Muscle of leg (tissue), 9 donors: ENCODE data around the gene UFC1. TPM values are rescaled to one million over a fixed set of nuclear protein-coding genes. Genes with fewer than 3 reads are reported as not detected.

Source experiments
- polyA plus RNA-seq, 8 donors: library from polyadenylated mRNA; unstranded; fragments of 120-200 nt; gene quantifications; one replicate each; pipeline versions ENCODE4 v1.2.1 to v1.2.3, GENCODE V29; 2013; ENCODE audit warnings: inconsistent platforms in 1 of 8, low replicate concordance in 1 of 8; ENCODE audit not compliant: insufficient read length in 8 of 8, insufficient read depth in 1 of 8
- total RNA-seq: library from RNA; stranded (reverse); fragments of 120-200 nt; gene quantifications from one replicate; pipeline ENCODE4 v1.2.4, GENCODE V29; 2013

UFC1 gene
- total and polyA plus RNA-seq, 9 donors = 79.8 to 132 (median 104) TPM

Other genes with a start within 250 kb of the UFC1 start
- gene ITLN2, start 199.2 kb upstream of the UFC1 start, total RNA-seq = not detected
- gene ITLN2, start 199.2 kb upstream of the UFC1 start, polyA plus RNA-seq = under 1 TPM in 1 of 8 donors, not detected in 7; 0.56 TPM
- 11.7 TPM for gene F11R, start 132.8 kb upstream of the UFC1 start, total RNA-seq
- 10 to 100 TPM in 7 of 8 donors, 1 to 10 TPM in 1; 8.9 to 28.0 (median 12.7) TPM for gene F11R, start 132.8 kb upstream of the UFC1 start, polyA plus RNA-seq
- 28.8 TPM for gene TSTD1, start 115.0 kb upstream of the UFC1 start, total RNA-seq
- 10 to 100 TPM; 22.4 to 36.7 (median 25.4) TPM for gene TSTD1, start 115.0 kb upstream of the UFC1 start, polyA plus RNA-seq
- 46.9 TPM for gene USF1, start 108.0 kb upstream of the UFC1 start, total RNA-seq
- 10 to 100 TPM; 34.9 to 42.5 (median 37.9) TPM for gene USF1, start 108.0 kb upstream of the UFC1 start, polyA plus RNA-seq
- gene ARHGAP30, start 84.1 kb upstream of the UFC1 start, total RNA-seq = 1.3 TPM
- gene ARHGAP30, start 84.1 kb upstream of the UFC1 start, polyA plus RNA-seq = 1 to 10 TPM; 2.7 to 3.4 (median 2.9) TPM
- 0.04 TPM for gene NECTIN4, start 64.4 kb upstream of the UFC1 start, total RNA-seq
- 1 to 10 TPM in 1 of 8 donors, under 1 TPM in 6, not detected in 1; 0.05 to 6.1 (median 0.10) TPM for gene NECTIN4, start 64.4 kb upstream of the UFC1 start, polyA plus RNA-seq
- gene KLHDC9, start 55.6 kb upstream of the UFC1 start, total RNA-seq = 1.0 TPM
- gene KLHDC9, start 55.6 kb upstream of the UFC1 start, polyA plus RNA-seq = 1 to 10 TPM in 2 of 8 donors, under 1 TPM in 6; 0.23 to 1.5 (median 0.64) TPM
- gene PFDN2, start 35.9 kb upstream of the UFC1 start, total RNA-seq = 29.5 TPM
- 10 to 100 TPM; 70.9 to 93.0 (median 74.8) TPM for gene PFDN2, start 35.9 kb upstream of the UFC1 start, polyA plus RNA-seq
- gene NIT1, start 35.9 kb upstream of the UFC1 start, total RNA-seq = 29.1 TPM
- 10 to 100 TPM; 26.7 to 34.3 (median 30.2) TPM for gene NIT1, start 35.9 kb upstream of the UFC1 start, polyA plus RNA-seq
- gene DEDD, start 21.3 kb upstream of the UFC1 start, total RNA-seq = 16.8 TPM
- gene DEDD, start 21.3 kb upstream of the UFC1 start, polyA plus RNA-seq = 10 to 100 TPM; 36.1 to 48.1 (median 40.7) TPM
- 10.4 TPM for gene USP21, start 5.5 kb downstream of the UFC1 start, total RNA-seq
- gene USP21, start 5.5 kb downstream of the UFC1 start, polyA plus RNA-seq = 10 to 100 TPM; 24.6 to 36.2 (median 26.3) TPM
- gene PPOX, start 12.4 kb downstream of the UFC1 start, total RNA-seq = 22.4 TPM
- 10 to 100 TPM; 16.1 to 28.6 (median 22.3) TPM for gene PPOX, start 12.4 kb downstream of the UFC1 start, polyA plus RNA-seq
- gene B4GALT3, start 23.5 kb downstream of the UFC1 start, total RNA-seq = 16.7 TPM
- gene B4GALT3, start 23.5 kb downstream of the UFC1 start, polyA plus RNA-seq = 10 to 100 TPM; 22.3 to 29.8 (median 23.5) TPM
- 7.8 TPM for gene ADAMTS4, start 45.1 kb downstream of the UFC1 start, total RNA-seq
- gene ADAMTS4, start 45.1 kb downstream of the UFC1 start, polyA plus RNA-seq = 10 to 100 TPM in 4 of 8 donors, 1 to 10 TPM in 4; 8.6 to 14.1 (median 10.6) TPM
- 84.4 TPM for gene NDUFS2, start 48.4 kb downstream of the UFC1 start, total RNA-seq
- 100 to 1,000 TPM; 134 to 163 (median 146) TPM for gene NDUFS2, start 48.4 kb downstream of the UFC1 start, polyA plus RNA-seq
- 6.9 TPM for gene FCER1G, start 61.3 kb downstream of the UFC1 start, total RNA-seq
- gene FCER1G, start 61.3 kb downstream of the UFC1 start, polyA plus RNA-seq = 10 to 100 TPM; 13.2 to 24.9 (median 20.4) TPM
- 1.7 TPM for gene APOA2, start 69.7 kb downstream of the UFC1 start, total RNA-seq
- gene APOA2, start 69.7 kb downstream of the UFC1 start, polyA plus RNA-seq = 10 to 100 TPM in 2 of 8 donors, 1 to 10 TPM in 1, under 1 TPM in 2, not detected in 3; 0.17 to 31.3 (median 1.7) TPM
- gene TOMM40L, start 72.1 kb downstream of the UFC1 start, total RNA-seq = 9.3 TPM
- 10 to 100 TPM in 2 of 8 donors, 1 to 10 TPM in 6; 8.7 to 11.0 (median 9.6) TPM for gene TOMM40L, start 72.1 kb downstream of the UFC1 start, polyA plus RNA-seq
- not detected for gene NR1I3, start 84.2 kb downstream of the UFC1 start, total RNA-seq
- 1 to 10 TPM in 6 of 8 donors, under 1 TPM in 2; 0.50 to 1.5 (median 1.1) TPM for gene NR1I3, start 84.2 kb downstream of the UFC1 start, polyA plus RNA-seq
- 0.04 TPM for gene PCP4L1, start 104.8 kb downstream of the UFC1 start, total RNA-seq
- gene PCP4L1, start 104.8 kb downstream of the UFC1 start, polyA plus RNA-seq = 1 to 10 TPM in 1 of 8 donors, under 1 TPM in 6, not detected in 1; 0.13 to 1.2 (median 0.37) TPM
- gene MPZ, start 156.0 kb downstream of the UFC1 start, total RNA-seq = 21.9 TPM
- gene MPZ, start 156.0 kb downstream of the UFC1 start, polyA plus RNA-seq = 10 to 100 TPM in 5 of 8 donors, 1 to 10 TPM in 3; 6.5 to 38.1 (median 14.3) TPM
- gene SDHC, start 160.4 kb downstream of the UFC1 start, total RNA-seq = 20.2 TPM
- 100 to 1,000 TPM; 112 to 145 (median 136) TPM for gene SDHC, start 160.4 kb downstream of the UFC1 start, polyA plus RNA-seq
- not detected for gene CFAP126, start 213.9 kb downstream of the UFC1 start, total RNA-seq
- 1 to 10 TPM in 5 of 8 donors, under 1 TPM in 2, not detected in 1; 0.41 to 2.9 (median 1.5) TPM for gene CFAP126, start 213.9 kb downstream of the UFC1 start, polyA plus RNA-seq